Uterus (tissue), 2 donors: ENCODE data around the gene RANBP3.

Source experiments
- POLR2A ChIP-seq, 2 donors: fragments of 450-650 bp; IDR thresholded peaks; one replicate each; pipeline ENCODE4 v1.6.1; 2016; ENCODE audit warnings: antibody characterized with exemption in 2 of 2, mild to moderate bottlenecking in 1 of 2, moderate library complexity in 1 of 2
- TF ChIP-seq, protein P1 (sequence below), 4 experiments: fragments of 200-600 bp in 2 of 4; fragments of 450-650 bp in 2 of 4; sonication (generic) in 2 of 4; IDR thresholded peaks; one replicate each; pipeline ENCODE4 v1.5.1; 2016 to 2019; ENCODE audit warnings: antibody characterized with exemption in 4 of 4, mild to moderate bottlenecking in 2 of 4, moderate library complexity in 1 of 4

DNA sequence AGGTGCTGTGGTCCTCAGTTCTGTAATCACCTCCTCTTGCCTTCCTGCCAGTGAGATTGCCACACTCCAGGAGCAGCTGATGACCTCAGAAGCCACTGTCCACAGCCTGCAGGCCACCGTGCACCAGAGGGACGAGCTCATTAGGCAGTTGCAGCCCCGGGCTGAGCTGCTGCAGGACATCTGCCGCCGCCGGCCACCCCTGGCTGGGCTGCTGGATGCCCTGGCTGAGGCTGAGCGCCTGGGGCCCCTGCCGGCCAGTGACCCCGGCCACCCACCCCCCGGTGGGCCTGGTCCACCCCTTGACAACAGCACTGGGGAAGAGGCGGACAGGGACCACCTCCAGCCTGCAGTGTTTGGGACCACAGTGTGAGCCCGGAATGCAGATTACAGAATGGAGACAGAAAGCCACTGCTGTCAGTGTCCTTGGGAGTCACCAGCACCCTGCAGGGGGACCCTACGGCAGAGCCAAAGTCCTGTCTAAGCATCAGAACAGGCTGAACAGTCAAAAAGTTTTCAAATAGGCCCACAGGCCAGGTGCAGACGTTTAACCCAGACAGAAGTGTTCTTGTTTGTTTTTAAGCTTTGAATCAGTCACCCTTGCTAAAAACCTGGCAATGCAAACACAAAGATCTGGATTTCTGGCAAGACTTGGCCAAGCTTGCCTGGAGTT is 69.0 kb downstream of the RANBP3 start:
- TF ChIP-seq, protein P1, sequence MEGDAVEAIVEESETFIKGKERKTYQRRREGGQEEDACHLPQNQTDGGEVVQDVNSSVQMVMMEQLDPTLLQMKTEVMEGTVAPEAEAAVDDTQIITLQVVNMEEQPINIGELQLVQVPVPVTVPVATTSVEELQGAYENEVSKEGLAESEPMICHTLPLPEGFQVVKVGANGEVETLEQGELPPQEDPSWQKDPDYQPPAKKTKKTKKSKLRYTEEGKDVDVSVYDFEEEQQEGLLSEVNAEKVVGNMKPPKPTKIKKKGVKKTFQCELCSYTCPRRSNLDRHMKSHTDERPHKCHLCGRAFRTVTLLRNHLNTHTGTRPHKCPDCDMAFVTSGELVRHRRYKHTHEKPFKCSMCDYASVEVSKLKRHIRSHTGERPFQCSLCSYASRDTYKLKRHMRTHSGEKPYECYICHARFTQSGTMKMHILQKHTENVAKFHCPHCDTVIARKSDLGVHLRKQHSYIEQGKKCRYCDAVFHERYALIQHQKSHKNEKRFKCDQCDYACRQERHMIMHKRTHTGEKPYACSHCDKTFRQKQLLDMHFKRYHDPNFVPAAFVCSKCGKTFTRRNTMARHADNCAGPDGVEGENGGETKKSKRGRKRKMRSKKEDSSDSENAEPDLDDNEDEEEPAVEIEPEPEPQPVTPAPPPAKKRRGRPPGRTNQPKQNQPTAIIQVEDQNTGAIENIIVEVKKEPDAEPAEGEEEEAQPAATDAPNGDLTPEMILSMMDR (IDR thresholded peaks at IDR 0.05), result no peak
- no peak for TF ChIP-seq POLR2A (IDR thresholded peaks at IDR 0.05)
